Measurements from ENCODE around the gene LSS.

Gene LSS

GRCh38 chr21:46228345-46229051 is at the start of gene LSS:
TSS of gene LSS (minus strand) at chr21:46228774. CDS start at chr21:46228745, 29 bp downstream.
- Histone ChIP-seq H3K27me3 (replicated peaks; ENCODE audit: insufficient read depth, low read length) (no peaks in the 10 kb centered on the region), H3K9me2 (replicated peaks; ENCODE audit: insufficient read depth, low read length) (no peaks in the 10 kb centered on the region), H3K4me1 (ENCODE audit: low read length) (peaks cover 20% of the 10 kb centered on the region), H2AFZ (ENCODE audit: low read length) (peak within 1 kb of the TSS; percentile 83), H3K9me3 (replicated peaks; ENCODE audit: insufficient read depth, low read length) (no peaks in the 10 kb centered on the region), H3F3A (ENCODE audit: insufficient read depth, low read length) (peaks cover 15% of the 10 kb centered on the region), H3K36me3 (replicated peaks; ENCODE audit: insufficient read depth, low read length) (no peaks in the 10 kb centered on the region), H3K27ac (ENCODE audit: low read length) (peak within 1 kb of the TSS; percentile 58; the same call in 1 of the 2 replicates), H4K20me1 (ENCODE audit: insufficient read depth, low read length) (peaks cover 15% of the 10 kb centered on the region), H3K9ac (ENCODE audit: low read length) (peak within 1 kb of the TSS; percentile 89), H3K4me2 (ENCODE audit: low read depth, low read length) (peak within 1 kb of the TSS; percentile 94), H3K79me2 (ENCODE audit: low read length) (peaks cover 53% of the 10 kb centered on the region), H3K4me3 (ENCODE audit: low read length) (peak within 1 kb of the TSS; percentile 99)
- DNase-seq, result peak; percentile 100
- TF ChIP-seq EZH2phosphoT487 (IDR thresholded peaks at IDR 0.05; ENCODE audit: low read length), result no peak
- TF ChIP-seq CTCF (IDR thresholded peaks at IDR 0.05; ENCODE audit: low read length), result no peak
- no peak for TF ChIP-seq EZH2 (optimal IDR thresholded peaks at IDR 0.05; ENCODE audit: low read depth, low read length)

GRCh38 chr21:46274797-46275390 is 46.3 kb upstream of the LSS start:
- peaks cover 36% of the 10 kb centered on the region for H3K36me3 ChIP-seq (replicated peaks; ENCODE audit: insufficient read depth, low read length)
- H4K20me1 ChIP-seq (ENCODE audit: insufficient read depth, low read length), result no peaks in the 10 kb centered on the region
- TF ChIP-seq EZH2phosphoT487 (IDR thresholded peaks at IDR 0.05; ENCODE audit: low read length), result no peak
- no peak for TF ChIP-seq EZH2 (optimal IDR thresholded peaks at IDR 0.05; ENCODE audit: low read depth, low read length)
- TF ChIP-seq CTCF (IDR thresholded peaks at IDR 0.05; ENCODE audit: low read length), result no peak

GRCh38 chr21:46273341-46273740 is 44.8 kb upstream of the LSS start:
- no peaks in the 10 kb centered on the region for H3K27me3 ChIP-seq (replicated peaks; ENCODE audit: insufficient read depth, low read length)
- no peaks in the 10 kb centered on the region for H3F3A ChIP-seq (ENCODE audit: insufficient read depth, low read length)
- no peak overlapping the region for H3K4me2 ChIP-seq (ENCODE audit: low read depth, low read length)
- TF ChIP-seq CTCF (IDR thresholded peaks at IDR 0.05; ENCODE audit: low read length) (no peak), EZH2 (optimal IDR thresholded peaks at IDR 0.05; ENCODE audit: low read depth, low read length) (no peak), EZH2phosphoT487 (IDR thresholded peaks at IDR 0.05; ENCODE audit: low read length) (no peak)
- H3K79me2 ChIP-seq (ENCODE audit: low read length), result peaks cover 3% of the 10 kb centered on the region
- no peaks in the 10 kb centered on the region for H3K4me1 ChIP-seq (ENCODE audit: low read length)
- H3K9me2 ChIP-seq (replicated peaks; ENCODE audit: insufficient read depth, low read length), result no peaks in the 10 kb centered on the region
- no peak overlapping the region for H2AFZ ChIP-seq (ENCODE audit: low read length)
- no peak for DNase-seq
- H3K9me3 ChIP-seq (replicated peaks; ENCODE audit: insufficient read depth, low read length), result no peaks in the 10 kb centered on the region
- no peaks in the 10 kb centered on the region for H4K20me1 ChIP-seq (ENCODE audit: insufficient read depth, low read length)
- no peak overlapping the region for H3K9ac ChIP-seq (ENCODE audit: low read length)
- peaks cover 41% of the 10 kb centered on the region for H3K36me3 ChIP-seq (replicated peaks; ENCODE audit: insufficient read depth, low read length)
- no peak overlapping the region for H3K4me3 ChIP-seq (ENCODE audit: low read length)
- H3K27ac ChIP-seq (ENCODE audit: low read length), result no peak overlapping the region

More at GRCh38 chr21:46274797-46275390, 46.3 kb upstream of the LSS start:
- H3K9me3 ChIP-seq (replicated peaks; ENCODE audit: insufficient read depth, low read length), result no peaks in the 10 kb centered on the region
- no peak overlapping the region for H3K4me2 ChIP-seq (ENCODE audit: low read depth, low read length)
- DNase-seq, result peak; percentile 1
- H3K9me2 ChIP-seq (replicated peaks; ENCODE audit: insufficient read depth, low read length), result no peaks in the 10 kb centered on the region
- H3K4me1 ChIP-seq (ENCODE audit: low read length), result no peaks in the 10 kb centered on the region
- no peak overlapping the region for H3K9ac ChIP-seq (ENCODE audit: low read length)
- H3K4me3 ChIP-seq (ENCODE audit: low read length), result no peak overlapping the region
- H3K27me3 ChIP-seq (replicated peaks; ENCODE audit: insufficient read depth, low read length), result no peaks in the 10 kb centered on the region
- no peaks in the 10 kb centered on the region for H3F3A ChIP-seq (ENCODE audit: insufficient read depth, low read length)
- H3K79me2 ChIP-seq (ENCODE audit: low read length), result peaks cover 6% of the 10 kb centered on the region
- no peak overlapping the region for H2AFZ ChIP-seq (ENCODE audit: low read length)
- H3K27ac ChIP-seq (ENCODE audit: low read length), result no peak overlapping the region

Data from MM.1S (cell line).